ENCODE measurements around the gene ANKRD34A.

Gene ANKRD34A

DNA sequence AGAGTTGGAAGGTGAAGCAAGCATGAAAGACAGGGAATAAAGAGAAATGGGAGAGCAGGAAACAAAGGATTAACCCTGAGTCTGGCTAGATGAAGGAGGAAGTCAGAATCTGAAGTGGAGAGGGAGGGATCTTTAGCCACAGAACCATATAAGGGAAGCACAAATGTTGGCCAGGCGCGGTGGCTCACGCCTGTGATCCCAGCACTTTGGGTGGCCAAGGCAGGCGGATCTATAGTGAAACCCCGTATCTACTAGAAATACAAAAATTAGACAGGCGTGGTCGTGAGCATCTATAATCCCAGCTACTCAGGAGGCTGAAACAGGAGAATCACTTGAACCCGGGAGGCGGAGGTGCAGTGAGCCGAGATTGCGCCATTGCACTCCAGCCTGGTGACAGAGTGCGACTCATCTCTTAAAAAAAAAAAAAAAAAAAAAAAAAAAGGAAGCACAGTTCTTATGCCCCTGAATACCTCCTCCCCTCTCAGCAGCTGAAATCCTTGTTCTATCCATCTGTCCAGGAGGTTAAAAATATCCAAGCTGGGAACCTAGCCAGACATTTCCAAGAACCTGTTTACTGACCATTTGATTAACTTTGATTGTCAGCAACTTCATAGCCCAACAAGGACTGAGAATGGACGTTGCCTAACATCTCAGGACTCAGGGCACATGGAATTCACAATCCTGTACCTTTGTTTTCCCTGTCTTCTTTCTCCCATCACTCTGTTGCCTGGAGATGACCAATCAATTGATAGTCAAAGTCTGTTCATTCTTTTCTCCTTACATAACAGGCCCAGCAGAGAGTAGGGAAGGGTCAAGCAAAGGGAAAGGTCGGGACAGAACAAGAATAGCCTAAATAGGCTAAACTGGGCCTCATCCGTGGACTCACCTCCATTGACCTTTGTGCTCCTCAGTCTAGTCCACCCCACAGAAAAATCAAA, 21.4 kb upstream of the ANKRD34A start:
- Histone ChIP-seq H3K4me1 (ENCODE audit: low read length) (peaks cover 55% of the 10 kb centered on the region), H2AFZ (ENCODE audit: low read length) (peak overlapping the region; percentile 33), H3K79me2 (ENCODE audit: low read length) (0 out of 2 replicates have a peak, but pooled peaks cover 7% of the 10 kb centered on the region), H3F3A (ENCODE audit: insufficient read depth, low read length) (peaks cover 57% of the 10 kb centered on the region), H3K9me3 (replicated peaks; ENCODE audit: insufficient read depth, low read length) (no peaks in the 10 kb centered on the region), H3K27ac (ENCODE audit: low read length) (peak overlapping the region; percentile 95), H3K4me2 (ENCODE audit: low read depth, low read length) (peak overlapping the region; percentile 64), H3K36me3 (replicated peaks; ENCODE audit: insufficient read depth, low read length) (no peaks in the 10 kb centered on the region), H3K27me3 (replicated peaks; ENCODE audit: insufficient read depth, low read length) (no peaks in the 10 kb centered on the region), H3K9ac (ENCODE audit: low read length) (peak overlapping the region; percentile 29; the same call in 1 of the 2 replicates), H3K9me2 (replicated peaks; ENCODE audit: insufficient read depth, low read length) (no peaks in the 10 kb centered on the region), H4K20me1 (ENCODE audit: insufficient read depth, low read length) (no peaks in the 10 kb centered on the region), H3K4me3 (ENCODE audit: low read length) (peak overlapping the region; percentile 3; the same call in 1 of the 2 replicates)
- no peak for TF ChIP-seq EZH2 (optimal IDR thresholded peaks at IDR 0.05; ENCODE audit: low read depth, low read length)
- no peak for TF ChIP-seq CTCF (IDR thresholded peaks at IDR 0.05; ENCODE audit: low read length)
- no peak for TF ChIP-seq EZH2phosphoT487 (IDR thresholded peaks at IDR 0.05; ENCODE audit: low read length)
- DNase-seq = no peak

DNA sequence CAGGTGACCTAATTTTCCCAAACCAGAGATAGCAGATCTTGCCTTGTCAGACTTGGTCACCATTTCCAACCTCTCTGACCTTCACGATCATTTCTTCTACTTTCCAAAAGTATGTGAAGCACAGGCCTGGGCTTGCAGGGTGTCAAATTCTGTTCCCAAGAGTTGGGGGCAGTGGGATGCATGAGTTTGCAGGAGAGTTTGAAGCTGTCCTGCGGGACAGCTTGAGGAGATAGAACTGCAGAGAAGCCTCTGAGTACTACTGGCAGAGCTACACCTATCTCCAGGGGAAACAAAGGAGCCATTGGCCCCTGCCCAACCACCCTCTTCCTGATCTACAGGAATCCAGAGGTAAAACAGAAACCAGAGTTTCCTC, 20.7 kb upstream of the ANKRD34A start:
- 0 out of 2 replicates have a peak, but pooled peaks cover 7% of the 10 kb centered on the region for H3K79me2 ChIP-seq (ENCODE audit: low read length)
- DNase-seq = no peak
- peak overlapping the region; percentile 3; the same call in 1 of the 2 replicates for H3K4me3 ChIP-seq (ENCODE audit: low read length)
- H4K20me1 ChIP-seq (ENCODE audit: insufficient read depth, low read length) = no peaks in the 10 kb centered on the region
- no peak for TF ChIP-seq EZH2phosphoT487 (IDR thresholded peaks at IDR 0.05; ENCODE audit: low read length)
- no peak for TF ChIP-seq EZH2 (optimal IDR thresholded peaks at IDR 0.05; ENCODE audit: low read depth, low read length)
- no peak for TF ChIP-seq CTCF (IDR thresholded peaks at IDR 0.05; ENCODE audit: low read length)
- H3K9me2 ChIP-seq (replicated peaks; ENCODE audit: insufficient read depth, low read length) = no peaks in the 10 kb centered on the region
- H3K9me3 ChIP-seq (replicated peaks; ENCODE audit: insufficient read depth, low read length) = no peaks in the 10 kb centered on the region
- H3K27me3 ChIP-seq (replicated peaks; ENCODE audit: insufficient read depth, low read length) = no peaks in the 10 kb centered on the region
- no peaks in the 10 kb centered on the region for H3K36me3 ChIP-seq (replicated peaks; ENCODE audit: insufficient read depth, low read length)
- H3K27ac ChIP-seq (ENCODE audit: low read length) = peak overlapping the region; percentile 95
- H3K4me1 ChIP-seq (ENCODE audit: low read length) = peaks cover 60% of the 10 kb centered on the region
- peak overlapping the region; percentile 33 for H2AFZ ChIP-seq (ENCODE audit: low read length)
- peak overlapping the region; percentile 29; the same call in 1 of the 2 replicates for H3K9ac ChIP-seq (ENCODE audit: low read length)
- peaks cover 57% of the 10 kb centered on the region for H3F3A ChIP-seq (ENCODE audit: insufficient read depth, low read length)
- H3K4me2 ChIP-seq (ENCODE audit: low read depth, low read length) = peak overlapping the region; percentile 64

GRCh38 chr1:145983960-145984830, 19.8 kb upstream of the ANKRD34A start:
- Histone ChIP-seq H4K20me1 (ENCODE audit: insufficient read depth, low read length) (no peaks in the 10 kb centered on the region), H3K79me2 (ENCODE audit: low read length) (0 out of 2 replicates have a peak, but pooled peaks cover 7% of the 10 kb centered on the region), H3K9me3 (replicated peaks; ENCODE audit: insufficient read depth, low read length) (no peaks in the 10 kb centered on the region), H3K27me3 (replicated peaks; ENCODE audit: insufficient read depth, low read length) (no peaks in the 10 kb centered on the region), H3K4me2 (ENCODE audit: low read depth, low read length) (peak overlapping the region; percentile 64), H3K9me2 (replicated peaks; ENCODE audit: insufficient read depth, low read length) (no peaks in the 10 kb centered on the region), H3K27ac (ENCODE audit: low read length) (peak overlapping the region; percentile 95), H3K36me3 (replicated peaks; ENCODE audit: insufficient read depth, low read length) (no peaks in the 10 kb centered on the region), H3K9ac (ENCODE audit: low read length) (peak overlapping the region; percentile 29), H3K4me1 (ENCODE audit: low read length) (peaks cover 66% of the 10 kb centered on the region), H3F3A (ENCODE audit: insufficient read depth, low read length) (peaks cover 64% of the 10 kb centered on the region), H2AFZ (ENCODE audit: low read length) (peak overlapping the region; percentile 33; the same call in 1 of the 2 replicates), H3K4me3 (ENCODE audit: low read length) (peak overlapping the region; percentile 3; the same call in 1 of the 2 replicates)
- TF ChIP-seq CTCF (IDR thresholded peaks at IDR 0.05; ENCODE audit: low read length) (no peak), EZH2phosphoT487 (IDR thresholded peaks at IDR 0.05; ENCODE audit: low read length) (no peak), EZH2 (optimal IDR thresholded peaks at IDR 0.05; ENCODE audit: low read depth, low read length) (no peak)
- peak; percentile 96 for DNase-seq

Measured in MM.1S (cell line).